Activated CD4-positive, CD25-positive, alpha-beta regulatory T cell treated with anti-CD3 and anti-CD28 coated beads, Interleukin-2, amount 50 U/mL, for 16 hours (primary cell): ENCODE measurements around the gene CAV2.

ENCODE experiments used
- DNase-seq: peaks from one replicate; pipeline ENCODE4 v3.0.0-alpha.2; 2020; ENCODE audit warnings: low read depth, low spot score

The CAV2 gene

DNA sequence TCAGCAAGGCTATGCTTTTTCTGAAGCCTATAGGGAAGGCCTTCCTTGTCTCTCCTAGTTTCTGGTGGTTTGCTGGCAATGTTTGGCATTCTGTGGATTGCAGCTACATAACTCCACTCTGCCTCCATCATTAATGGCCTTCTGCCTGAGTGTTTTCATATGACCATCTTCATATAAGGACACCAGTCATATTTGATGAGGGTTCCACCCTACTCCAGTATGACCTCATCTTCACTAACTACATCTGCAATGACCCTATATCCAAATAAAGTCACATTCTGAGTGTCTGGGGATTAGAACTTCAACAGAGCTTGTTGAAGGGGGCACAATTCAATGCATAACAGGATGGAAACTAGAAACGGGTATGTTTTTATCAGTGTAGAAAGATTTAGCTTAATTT lies 47.4 kb downstream of the CAV2 start:
- DNase-seq: no peak

DNA sequence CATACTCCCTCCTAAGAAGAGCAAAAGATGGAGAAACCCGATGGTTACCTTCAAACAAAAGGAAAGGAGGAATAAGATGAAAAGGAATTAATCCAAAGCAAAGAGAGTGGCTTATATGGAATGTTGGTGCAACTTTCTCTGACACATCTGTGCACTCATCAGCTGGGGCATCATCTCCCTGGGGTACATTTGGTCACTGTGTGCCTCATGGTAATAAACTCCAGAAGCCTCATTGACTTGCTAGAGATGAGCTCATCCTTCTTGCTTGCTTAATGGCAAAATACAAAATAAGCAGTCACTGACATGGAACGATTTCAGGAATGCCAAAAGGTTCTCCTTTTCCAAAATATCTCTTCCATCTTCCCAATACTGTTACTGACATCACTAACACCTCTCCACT lies 47.8 kb downstream of the CAV2 start:
- no peak for DNase-seq

DNA sequence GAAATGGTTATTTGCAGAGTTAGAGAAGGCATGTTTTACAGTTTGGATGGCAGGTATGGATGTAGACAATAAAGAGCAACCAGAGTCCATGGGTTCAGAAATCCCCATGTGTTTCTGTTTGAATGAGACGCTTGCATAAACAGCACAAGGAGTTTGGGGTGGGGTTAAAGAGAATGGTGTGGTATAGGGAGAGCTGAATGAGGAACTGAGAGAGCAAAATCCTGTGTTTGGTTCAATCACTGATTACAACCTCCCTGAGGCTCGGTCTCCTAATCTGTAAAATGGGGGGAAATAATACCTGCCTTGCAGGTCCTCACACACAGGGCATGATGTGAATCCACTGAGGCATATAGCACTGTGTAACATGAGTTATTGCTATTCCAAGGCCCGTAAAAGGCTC lies 49.0 kb downstream of the CAV2 start:
- no peak for DNase-seq

DNA sequence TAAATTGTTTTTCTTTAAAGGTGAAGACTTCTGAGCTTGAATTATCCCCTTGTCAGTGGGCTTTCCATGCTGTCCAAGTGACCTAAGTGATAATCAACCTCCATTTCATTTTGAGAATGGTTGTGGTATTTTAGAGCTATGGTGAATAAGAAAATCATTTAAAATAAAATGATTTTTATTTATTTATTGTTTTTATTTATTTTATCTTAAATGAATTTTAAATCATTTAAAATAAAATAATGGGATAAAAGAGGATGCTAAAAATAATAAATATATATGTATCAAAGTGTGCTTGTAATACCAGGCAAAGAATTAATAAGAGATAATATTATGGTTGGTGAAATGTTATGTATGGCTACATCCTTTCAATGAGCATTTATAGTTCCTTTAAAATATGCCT lies 49.8 kb downstream of the CAV2 start:
- DNase-seq: no peak

DNA sequence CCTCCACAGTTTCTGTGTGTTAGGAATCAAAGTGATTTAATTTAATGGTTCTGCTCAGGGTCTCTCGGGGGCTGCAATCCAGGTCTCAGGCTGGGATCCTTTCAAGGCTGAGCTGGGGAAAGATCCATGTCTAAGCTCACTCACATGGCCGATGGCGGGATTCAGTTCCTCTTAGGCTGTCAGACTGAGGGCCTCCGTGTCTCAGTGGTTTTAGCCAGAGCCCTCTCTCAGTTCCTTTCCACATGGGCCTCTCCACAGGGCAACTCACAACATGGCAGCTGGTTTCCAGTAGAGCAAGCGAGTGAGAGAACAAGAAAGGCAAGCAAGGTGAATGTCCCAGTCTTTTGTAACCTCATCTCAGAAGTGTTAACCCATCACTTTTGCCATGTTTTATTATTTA lies 52.2 kb downstream of the CAV2 start:
- DNase-seq: no peak

DNA sequence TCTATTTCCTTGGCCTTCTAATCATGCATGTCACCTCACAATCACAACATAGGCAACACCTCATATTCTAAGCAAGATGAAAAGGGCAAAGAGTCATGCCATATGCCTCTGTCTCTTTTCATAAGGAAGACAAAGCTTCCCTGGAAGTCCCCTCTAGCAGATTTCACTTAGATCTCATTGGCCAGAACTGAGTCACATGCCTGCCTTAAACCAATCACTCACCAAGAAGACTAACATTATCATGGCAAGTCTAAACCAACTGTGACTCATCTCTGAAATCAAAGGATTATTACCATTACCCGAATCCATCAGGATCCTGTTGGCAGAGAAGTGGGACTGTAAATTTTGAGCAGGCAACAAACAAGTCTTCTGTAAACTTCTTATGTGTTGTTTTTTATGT lies 53.1 kb downstream of the CAV2 start:
- no peak for DNase-seq

DNA sequence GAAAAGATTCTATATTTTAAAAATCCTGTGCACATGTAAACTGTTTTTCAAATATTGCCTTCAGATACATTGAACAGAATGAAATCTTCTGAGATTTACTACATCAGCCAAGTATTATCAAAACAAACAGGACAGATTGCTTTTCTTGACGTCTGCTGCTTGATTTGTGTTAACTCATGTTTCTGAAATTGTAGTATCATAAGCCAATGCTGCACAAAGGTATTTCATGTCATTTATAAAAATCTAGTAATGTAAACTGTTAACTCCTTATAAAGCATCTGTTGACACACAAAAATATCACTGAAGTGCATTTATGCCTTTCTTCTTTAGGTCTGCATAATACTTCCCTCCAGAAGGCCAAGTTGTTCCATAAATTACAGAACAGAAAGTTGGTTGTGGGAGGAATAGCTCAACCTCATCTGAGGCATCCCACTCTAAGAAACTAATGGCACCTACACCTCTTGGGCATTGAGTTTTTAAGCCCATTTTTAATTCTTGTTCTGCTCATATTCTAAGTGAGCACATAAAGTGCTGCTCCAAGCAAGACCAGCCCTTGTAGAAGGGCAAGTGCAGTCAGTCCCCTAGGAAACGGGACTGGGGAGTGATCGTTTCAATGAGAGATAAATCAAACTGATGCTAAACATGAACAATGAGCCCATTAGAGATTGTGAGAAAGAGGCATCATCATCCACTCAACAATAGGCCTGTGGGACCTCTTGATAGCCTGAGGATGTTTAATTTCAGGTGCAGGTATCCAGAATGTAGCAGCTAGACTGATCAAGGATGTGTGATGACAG lies 53.8 kb downstream of the CAV2 start:
- DNase-seq: no peak

DNA sequence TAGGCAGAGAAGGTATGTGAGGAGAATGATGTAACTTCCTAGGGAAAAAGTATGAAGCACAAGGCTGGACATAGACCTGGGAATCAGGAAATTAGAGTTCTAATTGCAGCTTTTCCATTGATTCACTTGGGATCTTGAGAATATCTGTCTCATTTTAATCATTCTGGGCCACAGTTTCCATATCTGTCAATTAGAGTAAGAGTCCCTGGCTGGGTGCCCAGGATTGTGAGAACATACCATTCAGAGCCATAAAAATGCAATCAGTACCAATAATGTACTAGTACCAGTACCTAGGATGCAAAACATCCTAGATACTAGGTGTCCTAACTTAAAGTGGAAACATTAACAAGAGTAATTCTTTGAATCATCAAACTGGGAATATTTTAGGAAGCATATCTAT lies 54.9 kb downstream of the CAV2 start:
- DNase-seq: no peak

DNA sequence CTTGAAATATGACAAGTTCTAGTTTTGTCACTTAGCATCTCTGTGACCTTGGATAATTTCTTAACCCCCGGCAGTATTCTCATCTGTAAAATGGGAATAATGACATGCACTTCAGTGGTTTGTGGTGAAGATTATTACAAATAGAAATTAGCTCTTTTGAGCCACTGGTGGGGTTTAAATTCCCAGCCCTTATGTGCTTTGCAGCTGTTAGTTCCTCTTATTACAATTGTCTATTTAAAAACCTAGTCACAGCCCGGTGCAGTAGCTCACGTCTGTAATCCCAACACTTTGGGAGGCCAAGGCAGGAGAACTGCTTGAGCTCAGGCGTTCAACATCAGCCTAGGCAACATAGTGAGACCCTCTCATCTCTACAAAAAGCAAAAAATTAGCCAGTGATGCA lies 55.4 kb downstream of the CAV2 start:
- no peak for DNase-seq

DNA sequence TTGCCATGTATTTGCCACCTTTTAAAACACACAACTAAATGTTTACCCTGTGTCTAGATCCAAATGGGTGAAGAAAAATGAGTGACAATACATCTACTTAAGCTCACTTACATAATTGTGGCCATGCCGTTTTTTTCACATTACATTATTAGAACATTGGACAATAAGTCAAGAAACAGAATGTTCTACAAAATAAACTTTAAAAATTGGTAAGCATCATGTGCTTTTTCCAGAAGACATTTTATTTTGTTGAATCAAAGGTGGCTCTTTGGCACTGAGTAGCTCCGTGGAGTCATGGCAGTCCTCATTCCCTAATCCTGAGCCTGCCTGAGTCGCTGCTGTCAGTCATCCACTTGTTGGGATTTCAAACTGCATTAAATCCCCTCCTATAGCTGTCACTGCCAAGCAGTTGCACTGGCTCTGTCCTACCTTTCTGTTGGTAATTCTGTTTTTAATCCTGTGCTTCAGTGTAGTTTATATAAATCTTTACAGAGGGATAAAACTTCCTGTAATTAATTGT lies 57.6 kb downstream of the CAV2 start:
- no peak for DNase-seq

DNA sequence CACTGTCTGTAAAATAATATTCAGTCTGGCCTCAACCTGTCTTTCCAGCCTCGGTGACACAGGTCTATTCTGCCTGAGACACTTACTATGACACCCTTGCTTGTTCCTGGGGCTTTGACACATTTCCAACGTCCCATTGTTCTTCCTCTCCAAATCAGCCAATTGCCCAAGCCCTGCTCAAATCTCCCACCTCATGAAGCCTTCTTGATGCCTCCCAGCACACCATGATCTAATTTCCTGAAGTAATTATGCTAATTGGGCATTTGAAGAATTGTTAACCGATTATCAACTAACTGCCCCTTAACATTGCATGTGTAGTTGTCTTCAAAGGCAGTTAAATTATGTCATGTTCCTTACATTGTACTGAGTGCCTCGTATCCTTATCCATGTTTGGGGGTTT lies 58.4 kb downstream of the CAV2 start:
- DNase-seq: no peak
